ACHN (cell line): ENCODE data around the gene ABHD2.
"Not testable (repeated sequence)": the region's sequence is repeated elsewhere in the genome, so short reads cannot be mapped to it uniquely, and the experiment has no call there.

Experiments
- DNase-seq: peaks from one replicate; pipeline ENCODE4 v3.0.0-alpha.2; 2015
- in situ Hi-C: cut with HindIII; loops from 2 replicates; pipeline ENCODE4 v1.10.0; 2017; ENCODE audit warnings: low sequenced_read_pairs, low pct_ligation_motif_present, low pct_unique_long_range_greater_than_20kb

ABHD2 gene

GRCh38 chr15:89130201-89130600 lies 41.9 kb downstream of the ABHD2 start:
- DNase-seq: no peak

GRCh38 chr15:89131731-89132130 lies 43.5 kb downstream of the ABHD2 start:
- in situ Hi-C loops: no loop called here
- no peak for DNase-seq

More at GRCh38 chr15:89130201-89130600, 41.9 kb downstream of the ABHD2 start:
- in situ Hi-C loops: no loop called here

- no peak for DNase-seq
- in situ Hi-C loops: no loop called here
Observed at GRCh38 chr15:89132611-89133507, 44.6 kb downstream of the ABHD2 start.

- DNase-seq, in situ Hi-C loops: not testable (repeated sequence)
Observed at GRCh38 chr15:89135387-89136077, 47.3 kb downstream of the ABHD2 start.

- no peak for DNase-seq
- in situ Hi-C loops: no loop called here
Observed at GRCh38 chr15:89136078-89136806, 48.0 kb downstream of the ABHD2 start.

- no peak for DNase-seq
- in situ Hi-C loops: no loop called here
Observed at GRCh38 chr15:89136818-89137772, 48.8 kb downstream of the ABHD2 start.

GRCh38 chr15:89137926-89138325 lies 49.7 kb downstream of the ABHD2 start:
- in situ Hi-C loops: no loop called here
- no peak for DNase-seq

- in situ Hi-C loops: no loop called here
- DNase-seq: no peak
Observed at GRCh38 chr15:89138999-89139612, 50.9 kb downstream of the ABHD2 start.

GRCh38 chr15:89139613-89140499 lies 51.6 kb downstream of the ABHD2 start:
- DNase-seq: no peak
- in situ Hi-C loops: no loop called here

- in situ Hi-C loops: no loop called here
Observed at GRCh38 chr15:89140595-89140994, 52.3 kb downstream of the ABHD2 start.

GRCh38 chr15:89141159-89141558 lies 52.9 kb downstream of the ABHD2 start:
- in situ Hi-C loops, DNase-seq: not testable (repeated sequence)

More at GRCh38 chr15:89140595-89140994, 52.3 kb downstream of the ABHD2 start:
- no peak for DNase-seq

GRCh38 chr15:89141885-89142284 lies 53.6 kb downstream of the ABHD2 start:
- in situ Hi-C loops: no loop called here
- DNase-seq: no peak

- in situ Hi-C loops: no loop called here
- no peak for DNase-seq
Observed at GRCh38 chr15:89142423-89142822, 54.2 kb downstream of the ABHD2 start.

- no peak for DNase-seq
Observed at GRCh38 chr15:89143503-89144162, 55.4 kb downstream of the ABHD2 start.

GRCh38 chr15:89144491-89144890 lies 56.2 kb downstream of the ABHD2 start:
- in situ Hi-C loops: no loop called here
- DNase-seq: no peak

More at GRCh38 chr15:89143503-89144162, 55.4 kb downstream of the ABHD2 start:
- in situ Hi-C loops: no loop called here

GRCh38 chr15:89146366-89146765 lies 58.1 kb downstream of the ABHD2 start:
- in situ Hi-C loops: no loop called here
- no peak for DNase-seq
